ENCODE results near the gene ING5. TPM values are rescaled to one million over a fixed set of nuclear protein-coding genes. Genes with fewer than 3 reads are reported as not detected.
"Not testable (repeated sequence)": the region's sequence is repeated elsewhere in the genome, so short reads cannot be mapped to it uniquely, and the experiment has no call there.

The ING5 gene
- total RNA-seq, 3 donors from 2014 or later = 24.6 to 52.3 (median 35.1) TPM

GRCh38 chr2:241730671-241731293 is 28.9 kb downstream of the ING5 start:
- peaks cover 11% of the 10 kb centered on the region for H3K4me1 ChIP-seq (ENCODE audit: low read depth)
- intact Hi-C loops (cut with DNase I, micrococcal nuclease) = no loop called here
- DNase-seq = no peak

GRCh38 chr2:241732513-241733186 is 30.8 kb downstream of the ING5 start:
- H3K4me3 ChIP-seq; intact Hi-C loops (cut with DNase I, micrococcal nuclease): not testable (repeated sequence)

More at GRCh38 chr2:241730671-241731293, 28.9 kb downstream of the ING5 start:
- no peak for TF ChIP-seq CTCF (IDR thresholded peaks at IDR 0.05)
- ATAC-seq = no peak
- Histone ChIP-seq H3K36me3 (ENCODE audit: low read depth) (no peaks in the 10 kb centered on the region), H3K4me3 (no peak overlapping the region), H3K9me3 (no peaks in the 10 kb centered on the region)

GRCh38 chr2:241733391-241734207 is 31.8 kb downstream of the ING5 start:
- H3K4me3 ChIP-seq = no peak overlapping the region
- DNase-seq = peak in 2 of 3 donors; percentile 21 to 59
- H3K9me3 ChIP-seq = no peaks in the 10 kb centered on the region
- ATAC-seq = no peak
- intact Hi-C loops (cut with DNase I, micrococcal nuclease) = no loop called here
- no peak for TF ChIP-seq CTCF (IDR thresholded peaks at IDR 0.05)
- peaks cover 16% of the 10 kb centered on the region for H3K4me1 ChIP-seq (ENCODE audit: low read depth)
- H3K36me3 ChIP-seq (ENCODE audit: low read depth) = no peaks in the 10 kb centered on the region

More at GRCh38 chr2:241732513-241733186, 30.8 kb downstream of the ING5 start:
- H3K36me3 ChIP-seq (ENCODE audit: low read depth); H3K9me3 ChIP-seq; ATAC-seq: not testable (repeated sequence)
- peak; percentile 38 for TF ChIP-seq CTCF (IDR thresholded peaks at IDR 0.05)
- peaks cover 16% of the 10 kb centered on the region for H3K4me1 ChIP-seq (ENCODE audit: low read depth)
- peak; percentile 78 to 86 (median 82) for DNase-seq

- Histone ChIP-seq H3K36me3 (ENCODE audit: low read depth) (no peaks in the 10 kb centered on the region), H3K9me3 (no peaks in the 10 kb centered on the region), H3K4me1 (ENCODE audit: low read depth) (peaks cover 16% of the 10 kb centered on the region), H3K4me3 (no peak overlapping the region)
- DNase-seq (no peak), ATAC-seq (no peak)
- intact Hi-C loops (cut with DNase I, micrococcal nuclease) = no loop called here
- no peak for TF ChIP-seq CTCF (IDR thresholded peaks at IDR 0.05)
Measured at GRCh38 chr2:241734208-241734466, 32.3 kb downstream of the ING5 start.

- no peaks in the 10 kb centered on the region for H3K36me3 ChIP-seq (ENCODE audit: low read depth)
- peak; percentile 94 for ATAC-seq
- intact Hi-C loops (cut with DNase I, micrococcal nuclease) = no loop called here
Measured at GRCh38 chr2:241734467-241735208, 32.8 kb downstream of the ING5 start, which contains the start of gene D2HGDH. Gene D2HGDH, plus strand, starts transcription at chr2:241734630. Its CDS starts 595 bp downstream, at chr2:241735225.

More at GRCh38 chr2:241734467-241735208, 32.8 kb downstream of the ING5 start, which contains the start of gene D2HGDH:
- Histone ChIP-seq H3K9me3 (no peaks in the 10 kb centered on the region), H3K4me3 (peak within 1 kb of the TSS; percentile 90), H3K4me1 (ENCODE audit: low read depth) (peaks cover 16% of the 10 kb centered on the region)
- DNase-seq = peak; percentile 97 to 98 (median 98)
- TF ChIP-seq CTCF (IDR thresholded peaks at IDR 0.05) = no peak
